GM18909 (cell line): ENCODE results near the gene SEPTIN8.
"Not testable (repeated sequence)": the region's sequence is repeated elsewhere in the genome, so short reads cannot be mapped to it uniquely, and the experiment has no call there.

Source experiments
- ATAC-seq: cut with Tn5 transposase; IDR thresholded peaks from one replicate; pipeline ENCODE4 v1.9.1; 2021; ENCODE audit warnings: mild to moderate bottlenecking; ENCODE audit not compliant: unreplicated experiment, poor library complexity

SEPTIN8 gene

GRCh38 chr5:132813599-132814502 lies 36.8 kb upstream of the SEPTIN8 start:
- ATAC-seq, result no peak

- no peak for ATAC-seq
Measured at GRCh38 chr5:132812781-132813598, 36.0 kb upstream of the SEPTIN8 start, which contains the start of gene SOWAHA. Gene SOWAHA (plus strand): TSS chr5:132813302. CDS start chr5:132813622, 320 bp downstream.

GRCh38 chr5:132812123-132812765 lies 35.2 kb upstream of the SEPTIN8 start:
- ATAC-seq, result no peak

DNA sequence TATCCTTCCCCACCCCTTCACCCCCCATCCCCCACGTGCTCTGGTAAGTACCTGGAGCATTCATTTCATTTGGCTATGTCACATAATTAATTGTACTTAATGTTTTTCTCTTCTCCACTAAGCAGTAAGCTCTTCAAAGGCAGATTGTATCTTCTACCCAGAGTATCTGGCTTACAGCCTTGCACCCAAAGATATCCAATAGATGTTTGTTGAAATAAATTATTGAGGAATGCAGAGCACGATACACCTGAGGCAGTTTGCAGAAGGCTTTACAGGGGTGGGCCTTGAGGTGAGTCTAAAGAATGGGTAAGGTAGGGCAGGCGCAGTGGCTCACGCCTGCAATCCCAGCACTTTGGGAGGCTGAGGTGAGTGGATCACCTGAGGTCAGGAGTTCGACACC lies 33.6 kb upstream of the SEPTIN8 start:
- ATAC-seq, result no peak

- no peak for ATAC-seq
Measured at GRCh38 chr5:132808866-132809265, 31.8 kb upstream of the SEPTIN8 start.

DNA sequence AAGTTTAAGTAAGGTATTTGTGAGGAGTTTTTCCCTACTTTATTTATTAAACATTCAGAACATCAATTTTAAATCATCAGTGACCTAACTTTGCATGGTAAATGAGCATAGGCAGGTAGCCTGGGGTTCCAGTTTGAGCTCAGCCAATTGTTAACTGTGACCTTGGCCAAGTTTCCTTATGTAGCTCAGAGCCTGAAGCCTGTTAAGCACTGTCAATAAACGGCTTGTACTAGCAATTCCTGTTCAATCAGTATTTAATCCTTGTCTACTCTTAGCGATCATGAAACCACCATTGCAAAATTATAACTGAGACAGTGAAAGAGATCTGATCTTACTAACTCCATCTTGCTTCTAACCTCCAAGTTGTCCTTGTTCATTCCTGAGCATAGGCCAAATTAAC lies 31.4 kb upstream of the SEPTIN8 start:
- ATAC-seq, result no peak

- no peak for ATAC-seq
Measured at GRCh38 chr5:132807163-132807838, 30.3 kb upstream of the SEPTIN8 start.

GRCh38 chr5:132806804-132807162 lies 29.7 kb upstream of the SEPTIN8 start:
- not testable (repeated sequence) for ATAC-seq

DNA sequence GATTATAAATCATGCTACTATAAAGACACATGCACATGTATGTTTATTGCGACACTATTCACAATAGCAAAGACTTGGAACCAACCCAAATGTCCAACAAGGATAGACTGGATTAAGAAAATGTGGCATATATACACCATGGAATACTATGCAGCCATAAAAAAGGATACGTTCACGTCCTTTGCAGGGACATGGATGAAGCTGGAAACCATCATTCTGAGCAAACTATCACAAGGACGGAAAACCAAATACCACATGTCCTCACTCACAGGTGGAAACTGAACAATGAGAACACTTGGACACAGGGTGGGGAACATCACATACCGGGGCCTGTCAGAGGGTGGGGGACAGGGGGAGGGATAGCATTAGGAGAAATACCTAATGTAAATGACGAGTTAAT lies 28.8 kb upstream of the SEPTIN8 start:
- not testable (repeated sequence) for ATAC-seq

- ATAC-seq, result not testable (repeated sequence)
Measured at GRCh38 chr5:132804219-132804618, 27.2 kb upstream of the SEPTIN8 start.

GRCh38 chr5:132802685-132803066 lies 25.6 kb upstream of the SEPTIN8 start:
- not testable (repeated sequence) for ATAC-seq

GRCh38 chr5:132802044-132802684 lies 25.1 kb upstream of the SEPTIN8 start:
- no peak for ATAC-seq

DNA sequence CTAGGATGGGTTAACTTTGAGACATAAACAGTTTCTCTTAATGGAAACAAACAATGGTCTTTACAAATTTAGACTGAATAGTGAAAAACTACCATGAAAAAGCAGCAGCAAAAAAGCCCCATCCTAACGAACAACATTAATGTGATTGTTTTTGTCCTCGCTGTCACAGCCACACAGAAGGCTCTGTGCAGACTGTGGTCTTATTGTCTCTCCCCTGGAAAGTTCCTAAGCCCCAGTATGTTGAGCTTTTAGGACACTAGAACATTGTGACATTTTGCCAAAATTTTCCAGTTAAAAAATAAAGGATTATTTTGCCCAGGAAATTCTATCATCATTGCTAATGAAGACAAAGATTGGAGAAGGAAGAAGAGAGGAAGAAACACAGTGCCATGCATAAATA lies 23.5 kb upstream of the SEPTIN8 start:
- ATAC-seq, result no peak

GRCh38 chr5:132799392-132799791 lies 22.4 kb upstream of the SEPTIN8 start:
- no peak for ATAC-seq

GRCh38 chr5:132797651-132798050 lies 20.6 kb upstream of the SEPTIN8 start:
- ATAC-seq, result no peak

DNA sequence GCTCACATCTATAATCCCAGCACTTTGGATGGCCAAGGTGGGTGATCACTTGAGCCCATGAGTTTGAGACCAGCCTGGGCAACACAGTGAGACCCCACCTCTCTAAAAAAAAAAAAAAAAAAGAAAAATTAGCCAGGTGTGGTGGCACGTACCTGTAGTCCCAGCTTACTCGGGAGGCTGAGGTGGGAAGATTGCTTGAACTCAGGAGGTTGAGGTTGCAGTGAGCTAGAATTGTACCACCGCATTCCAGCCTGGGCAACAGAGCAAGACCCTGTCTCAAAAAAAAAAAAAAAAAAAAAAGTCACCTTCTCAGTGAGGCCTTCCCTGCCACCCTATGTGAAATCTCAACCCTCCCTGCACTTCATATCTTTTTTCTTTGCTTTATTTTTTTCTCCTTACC lies 14.0 kb upstream of the SEPTIN8 start:
- no peak for ATAC-seq

- ATAC-seq, result no peak
Measured at GRCh38 chr5:132790201-132790865, 13.3 kb upstream of the SEPTIN8 start.

DNA sequence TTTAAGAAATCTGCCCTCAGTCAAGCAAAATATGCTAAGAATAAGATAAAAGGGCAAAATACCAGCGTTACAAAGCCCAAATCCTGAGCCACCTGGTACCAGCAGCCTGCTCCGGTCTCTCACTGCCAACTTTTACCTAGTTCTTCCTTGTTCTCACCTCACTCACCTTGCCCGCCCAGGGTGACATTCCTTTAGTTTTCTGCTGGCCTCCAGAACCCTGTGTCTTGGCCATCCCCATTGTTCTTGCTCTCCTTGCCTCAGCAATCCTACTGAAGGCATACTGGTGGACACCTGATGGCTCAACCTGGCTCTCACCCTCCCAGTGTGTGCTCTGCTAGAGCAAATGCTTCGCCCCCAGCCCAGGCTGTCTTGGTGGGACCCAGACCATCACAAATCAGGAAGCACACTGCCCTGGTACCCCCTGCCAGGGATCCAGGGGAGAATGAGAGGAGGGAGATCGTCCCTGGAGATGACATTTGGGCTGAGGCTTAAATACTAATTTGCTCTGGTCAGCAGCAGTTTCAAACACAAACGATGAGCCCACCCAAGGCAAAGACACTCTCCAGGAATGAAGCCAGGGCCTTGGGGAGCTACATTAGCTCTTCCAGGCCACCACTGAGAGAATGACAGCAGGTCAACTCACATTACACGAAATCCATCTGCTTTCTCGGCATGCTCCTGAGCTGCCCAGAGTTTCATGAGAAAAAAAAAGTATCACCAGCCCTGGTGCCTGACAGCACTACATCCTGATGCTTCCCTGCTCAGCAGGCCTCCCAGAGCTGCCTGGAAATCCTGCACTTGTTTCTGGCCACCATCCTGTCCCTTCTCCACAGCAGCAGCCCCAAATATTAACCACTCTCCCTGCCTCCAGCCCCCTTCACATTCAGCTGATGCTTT lies 12.2 kb upstream of the SEPTIN8 start:
- ATAC-seq, result no peak
